HT-29 (cell line): Measurements from ENCODE around the gene MRC2. TPM values are rescaled to one million over a fixed set of nuclear protein-coding genes. Genes with fewer than 3 reads are reported as not detected.
"Not testable (repeated sequence)": the region's sequence is repeated elsewhere in the genome, so short reads cannot be mapped to it uniquely, and the experiment has no call there.

Experiments used
- DNase-seq: peaks from one replicate; pipeline ENCODE4 v3.0.0-alpha.2; 2015; ENCODE audit warnings: low spot score
- total RNA-seq: library from RNA; depleted of rRNA; stranded (reverse); fragments of >200 nt; shearing (Covaris generic); gene quantifications from 2 replicates; pipeline ENCODE4 v1.2.3, GENCODE V29; 2014

The MRC2 gene
- total RNA-seq, 1 experiment from 2014 or later: 2.8 TPM

GRCh38 chr17:62611728-62612127 lies 15.7 kb upstream of the MRC2 start:
- no peak for DNase-seq

GRCh38 chr17:62612289-62612688 lies 15.2 kb upstream of the MRC2 start:
- DNase-seq: not testable (repeated sequence)

- not testable (repeated sequence) for DNase-seq
Measured at GRCh38 chr17:62613095-62613494, 14.4 kb upstream of the MRC2 start.

GRCh38 chr17:62614142-62614541 lies 13.3 kb upstream of the MRC2 start:
- DNase-seq: no peak

- no peak for DNase-seq
Measured at GRCh38 chr17:62615503-62615902, 12.0 kb upstream of the MRC2 start.

- no peak for DNase-seq
Measured at GRCh38 chr17:62616993-62617893, 10.2 kb upstream of the MRC2 start.

- DNase-seq: no peak
Measured at GRCh38 chr17:62617894-62618472, 9.5 kb upstream of the MRC2 start.

- no peak for DNase-seq
Measured at GRCh38 chr17:62618647-62619416, 8.6 kb upstream of the MRC2 start.

GRCh38 chr17:62619417-62620155 lies 7.9 kb upstream of the MRC2 start:
- no peak for DNase-seq

GRCh38 chr17:62621223-62621622 lies 6.2 kb upstream of the MRC2 start:
- no peak for DNase-seq

GRCh38 chr17:62625184-62625869 lies 2.1 kb upstream of the MRC2 start:
- no peak for DNase-seq

- no peak for DNase-seq
Measured at GRCh38 chr17:62625870-62626200, 1.6 kb upstream of the MRC2 start.

GRCh38 chr17:62626719-62627218 lies 701 bp upstream of the MRC2 start:
- no peak for DNase-seq

GRCh38 chr17:62627904-62628633 lies 599 bp downstream of the MRC2 start:
- DNase-seq: no peak

GRCh38 chr17:62628831-62629555 lies 1.5 kb downstream of the MRC2 start:
- DNase-seq: no peak

- DNase-seq: no peak
Measured at GRCh38 chr17:62629556-62630364, 2.3 kb downstream of the MRC2 start.

- DNase-seq: no peak
Measured at GRCh38 chr17:62630365-62631085, 3.1 kb downstream of the MRC2 start.
